BJ (cell line): Measurements from ENCODE around the gene PHLDA2. TPM values are rescaled to one million over a fixed set of nuclear protein-coding genes. Genes with fewer than 3 reads are reported as not detected.

ENCODE experiments used
- CTCF ChIA-PET: fragments of 350-600 bp; formaldehyde crosslinking; extraction: SDS; loops from one replicate; lab custom pipeline; 2021; ENCODE audit warnings: antibody characterized with exemption, inconsistent platforms; lab: Yijun Ruan, JAX
- POLR2A ChIA-PET: fragments of 300-600 bp; sonication (Branson Sonifier 250); formaldehyde crosslinking; extraction: SDS; loops from one replicate; lab custom pipeline; 2021; ENCODE audit warnings: antibody characterized with exemption; lab: Charles Lee
- DNase-seq: peaks from one replicate; pipeline ENCODE4 v3.0.0-alpha.2; 2011; ENCODE audit warnings: low read depth
- H3K27me3 ChIP-seq: 2 replicates; pipeline ENCODE4 v1.6.0; 2011; ENCODE audit warnings: low read length; ENCODE audit not compliant: control insufficient read depth, insufficient read depth
- H3K36me3 ChIP-seq: 2 replicates; pipeline ENCODE4 v1.5.1; 2011; ENCODE audit warnings: low read length; ENCODE audit not compliant: control insufficient read depth, insufficient read depth
- H3K4me3 ChIP-seq: 2 replicates; pipeline ENCODE4 v1.5.1; 2011; ENCODE audit warnings: low read depth, mild to moderate bottlenecking, control low read depth, low read length
- polyA plus RNA-seq: library from polyadenylated mRNA; depleted of rRNA; stranded (reverse); fragments of >200 nt; gene quantifications from 2 replicates; pipeline ENCODE4 v1.2.3, GENCODE V29; 2011; rRNA removed
- small RNA-seq: library from RNA; depleted of rRNA; stranded (forward); fragments of <200 nt; gene quantifications from one replicate; pipeline ENCODE3, GENCODE V24; 2012; ENCODE audit warnings: low replicate concordance, low read depth; ENCODE audit not compliant: insufficient read length
- TF ChIP-seq, protein P1 (sequence below): IDR thresholded peaks from 2 replicates; pipeline ENCODE4 v1.5.1; 2011; ENCODE audit warnings: low read depth, mild to moderate bottlenecking, control low read depth, inconsistent platforms, low read length, moderate library complexity; ENCODE audit not compliant: insufficient read depth

The PHLDA2 gene
- polyA plus RNA-seq, 1 experiment: 12.8 TPM

GRCh38 chr11:2881981-2882375, 47.2 kb downstream of the PHLDA2 start:
- TF ChIP-seq, protein P1, sequence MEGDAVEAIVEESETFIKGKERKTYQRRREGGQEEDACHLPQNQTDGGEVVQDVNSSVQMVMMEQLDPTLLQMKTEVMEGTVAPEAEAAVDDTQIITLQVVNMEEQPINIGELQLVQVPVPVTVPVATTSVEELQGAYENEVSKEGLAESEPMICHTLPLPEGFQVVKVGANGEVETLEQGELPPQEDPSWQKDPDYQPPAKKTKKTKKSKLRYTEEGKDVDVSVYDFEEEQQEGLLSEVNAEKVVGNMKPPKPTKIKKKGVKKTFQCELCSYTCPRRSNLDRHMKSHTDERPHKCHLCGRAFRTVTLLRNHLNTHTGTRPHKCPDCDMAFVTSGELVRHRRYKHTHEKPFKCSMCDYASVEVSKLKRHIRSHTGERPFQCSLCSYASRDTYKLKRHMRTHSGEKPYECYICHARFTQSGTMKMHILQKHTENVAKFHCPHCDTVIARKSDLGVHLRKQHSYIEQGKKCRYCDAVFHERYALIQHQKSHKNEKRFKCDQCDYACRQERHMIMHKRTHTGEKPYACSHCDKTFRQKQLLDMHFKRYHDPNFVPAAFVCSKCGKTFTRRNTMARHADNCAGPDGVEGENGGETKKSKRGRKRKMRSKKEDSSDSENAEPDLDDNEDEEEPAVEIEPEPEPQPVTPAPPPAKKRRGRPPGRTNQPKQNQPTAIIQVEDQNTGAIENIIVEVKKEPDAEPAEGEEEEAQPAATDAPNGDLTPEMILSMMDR: no peak
- Histone ChIP-seq H3K27me3 (peaks cover 1% of the 10 kb centered on the region; the same call in 1 of the 2 replicates), H3K36me3 (no peaks in the 10 kb centered on the region), H3K4me3 (no peak overlapping the region)
- POLR2A ChIA-PET: no interaction called here
- CTCF ChIA-PET: interaction anchor here (1.0 to 20.3 kb wide), 2 partner anchors 21 to 349 kb away, joined by 4 to 772 read pairs; no protein-coding TSS in a partner anchor
- no peak for DNase-seq

- CTCF ChIA-PET: interaction anchor here (1.0 to 20.3 kb wide), 2 partner anchors 21 to 348 kb away, joined by 4 to 772 read pairs; no protein-coding TSS in a partner anchor
- POLR2A ChIA-PET: no interaction called here
- peaks cover 1% of the 10 kb centered on the region; the same call in 1 of the 2 replicates for H3K27me3 ChIP-seq
- no peaks in the 10 kb centered on the region for H3K36me3 ChIP-seq
- no peak overlapping the region for H3K4me3 ChIP-seq
- TF ChIP-seq, protein P1: no peak
- DNase-seq: no peak
Observed at GRCh38 chr11:2881076-2881980, 47.9 kb downstream of the PHLDA2 start.

GRCh38 chr11:2880646-2881045, 48.6 kb downstream of the PHLDA2 start:
- no peak for DNase-seq
- TF ChIP-seq, protein P1: no peak
- Histone ChIP-seq H3K27me3 (peaks cover 1% of the 10 kb centered on the region; the same call in 1 of the 2 replicates), H3K36me3 (no peaks in the 10 kb centered on the region), H3K4me3 (no peak overlapping the region)
- ChIA-PET CTCF (interaction anchor here (20.3 kb wide), 1 partner anchor 348 kb away, joined by 772 read pairs; no protein-coding TSS in a partner anchor), POLR2A (no interaction called here)

GRCh38 chr11:2878782-2879181, 50.4 kb downstream of the PHLDA2 start:
- POLR2A ChIA-PET: no interaction called here
- Histone ChIP-seq H3K36me3 (no peaks in the 10 kb centered on the region), H3K27me3 (peaks cover 3% of the 10 kb centered on the region), H3K4me3 (no peak overlapping the region)
- TF ChIP-seq, protein P1: no peak
- DNase-seq: no peak
- CTCF ChIA-PET: interaction anchor here (1.2 to 20.3 kb wide), 2 partner anchors 9 to 346 kb away, joined by 4 to 772 read pairs; no protein-coding TSS in a partner anchor

Small RNA genes within 50 kb of the gene (small RNA-seq; reads per million reads assigned to genes)
- 0.84 reads per million for gene SNORA54

Other genes with a start within 250 kb of the PHLDA2 start
- 0.16 and 0.18 TPM in 2 replicates for gene KCNQ1OT1, start 229.4 kb downstream of the PHLDA2 start, polyA plus RNA-seq
- gene CDKN1C, start 43.6 kb downstream of the PHLDA2 start, polyA plus RNA-seq: 2.1 and 2.5 TPM in 2 replicates
- gene NAP1L4, start 62.9 kb upstream of the PHLDA2 start, polyA plus RNA-seq: 65.1 and 67.0 TPM in 2 replicates
- 161 and 175 TPM in 2 replicates for gene CARS1, start 128.0 kb upstream of the PHLDA2 start, polyA plus RNA-seq
- 10.4 and 20.8 TPM in 2 replicates for gene OSBPL5, start 235.9 kb upstream of the PHLDA2 start, polyA plus RNA-seq